ENCODE data around the gene PLA2G2C.

GRCh38 chr1:20143318-20143717 is 43.0 kb downstream of the PLA2G2C start:
- no peak for TF ChIP-seq CTCF (IDR thresholded peaks at IDR 0.05; ENCODE audit: low read depth, low read length)
- no peak for TF ChIP-seq EZH2phosphoT487 (IDR thresholded peaks at IDR 0.05; ENCODE audit: low read depth)
